ENCODE measurements around the gene COL27A1.

DNA sequence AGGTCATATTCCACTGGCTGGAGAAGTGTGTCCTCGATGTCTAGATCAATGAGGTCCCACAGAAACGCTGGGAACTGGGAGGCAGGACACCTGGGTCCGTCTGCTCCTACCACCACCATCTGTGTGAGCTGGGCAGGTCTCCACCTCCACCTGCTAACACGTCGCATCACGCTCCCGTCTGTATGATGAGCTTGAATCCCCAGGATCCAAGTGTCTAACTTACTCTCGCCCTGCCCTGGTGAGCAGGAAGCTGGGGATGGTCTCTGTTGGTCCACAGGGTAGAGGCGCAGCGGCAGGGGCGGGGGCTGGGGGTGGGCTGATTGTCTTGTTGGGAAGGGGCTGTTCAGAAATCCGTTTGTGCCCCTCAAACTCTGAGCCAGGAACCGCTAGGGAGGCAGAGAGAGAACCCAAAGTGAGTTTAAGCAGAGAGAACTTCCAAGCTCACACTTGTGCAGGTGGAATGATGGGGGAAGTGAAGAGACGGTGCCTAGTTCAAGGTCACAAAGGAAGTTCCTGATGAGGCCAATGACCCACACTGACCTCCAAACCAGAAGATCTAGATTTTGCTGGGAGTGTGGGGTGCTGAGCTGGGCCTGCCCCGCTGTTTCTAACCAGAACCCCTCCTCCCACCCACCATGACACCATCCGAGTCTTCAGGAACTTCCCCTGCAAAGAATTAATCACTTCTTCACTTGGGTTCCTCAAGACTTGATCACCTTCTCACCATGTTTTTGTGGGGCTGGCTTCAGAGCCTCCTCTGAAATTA is 195.5 kb downstream of the COL27A1 start:
- TF ChIP-seq POLR2A (IDR thresholded peaks at IDR 0.05) (no peak), CTCF (IDR thresholded peaks at IDR 0.05) (no peak)
